Left kidney (tissue), 2 donors: Measurements from ENCODE around the gene PER2. TPM values are rescaled to one million over a fixed set of nuclear protein-coding genes. Genes with fewer than 3 reads are reported as not detected.
"Not testable (repeated sequence)": the region's sequence is repeated elsewhere in the genome, so short reads cannot be mapped to it uniquely, and the experiment has no call there.

Source experiments
- DNase-seq: peaks from one replicate; pipeline ENCODE4 v3.0.0-alpha.2; 2013
- polyA plus RNA-seq: library from polyadenylated mRNA; unstranded; fragments of 120-200 nt; gene quantifications from one replicate; pipeline ENCODE4 v1.2.1, GENCODE V29; 2013; ENCODE audit not compliant: insufficient read length

The PER2 gene
- polyA plus RNA-seq, 1 donor: 8.2 TPM

DNA sequence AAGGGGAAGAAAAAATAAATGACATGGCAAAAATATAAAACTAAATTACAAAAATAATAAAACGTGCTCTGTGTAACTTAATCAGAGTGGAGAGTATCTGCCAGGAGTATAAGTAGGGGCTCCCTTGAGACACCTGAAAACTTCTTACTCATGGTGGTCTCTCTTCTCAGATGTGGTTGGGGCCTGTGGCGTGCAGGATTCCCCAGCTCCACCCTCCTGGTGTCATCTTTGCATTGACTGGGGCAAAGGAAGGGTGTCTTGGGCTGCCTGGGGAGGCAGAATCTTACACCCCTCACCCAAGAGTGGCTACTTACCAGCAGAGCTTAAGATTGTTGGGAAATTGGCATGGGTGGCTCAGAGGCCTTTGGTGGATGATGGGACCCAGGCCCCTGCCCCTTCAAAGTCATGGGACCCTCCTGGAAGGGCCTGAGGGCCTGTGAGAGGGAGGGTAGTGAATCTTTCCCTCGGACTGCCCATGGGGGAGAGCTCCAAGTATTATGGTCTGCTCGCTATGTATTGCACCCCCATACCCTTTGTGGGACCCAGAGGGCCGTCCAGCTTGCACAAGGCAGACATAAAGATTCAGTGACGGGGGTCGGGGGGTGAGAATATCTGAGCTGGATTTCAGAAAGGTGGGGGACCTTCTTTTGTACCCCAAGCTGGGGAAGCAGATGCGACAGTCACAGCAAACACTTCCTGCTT is 25.0 kb upstream of the PER2 start:
- no peak for DNase-seq

DNA sequence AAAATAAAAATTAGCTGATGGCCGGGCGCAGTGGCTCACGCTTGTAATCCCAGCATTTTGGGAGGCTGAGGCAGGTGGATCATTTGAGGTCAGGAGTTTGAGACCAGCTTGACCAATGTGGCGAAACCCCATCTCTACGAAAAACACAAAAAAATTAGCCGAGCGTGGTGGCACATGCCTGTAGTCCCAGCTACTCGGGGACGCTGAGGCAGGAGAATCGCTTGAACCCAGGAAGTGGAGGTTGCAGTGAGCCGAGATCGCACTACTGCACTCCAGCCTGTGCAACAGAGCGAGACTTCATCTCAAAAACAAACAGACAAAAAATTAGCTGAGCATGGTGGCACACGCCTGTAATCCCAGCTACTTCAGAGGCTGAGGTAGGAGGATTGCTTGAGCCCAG is 22.3 kb upstream of the PER2 start:
- DNase-seq: not testable (repeated sequence)

- no peak for DNase-seq
These were observed 19.8 kb upstream of the PER2 start for GRCh38 chr2:238308177-238308576.

- no peak for DNase-seq
These were observed 18.2 kb upstream of the PER2 start for GRCh38 chr2:238306672-238306998.

DNA sequence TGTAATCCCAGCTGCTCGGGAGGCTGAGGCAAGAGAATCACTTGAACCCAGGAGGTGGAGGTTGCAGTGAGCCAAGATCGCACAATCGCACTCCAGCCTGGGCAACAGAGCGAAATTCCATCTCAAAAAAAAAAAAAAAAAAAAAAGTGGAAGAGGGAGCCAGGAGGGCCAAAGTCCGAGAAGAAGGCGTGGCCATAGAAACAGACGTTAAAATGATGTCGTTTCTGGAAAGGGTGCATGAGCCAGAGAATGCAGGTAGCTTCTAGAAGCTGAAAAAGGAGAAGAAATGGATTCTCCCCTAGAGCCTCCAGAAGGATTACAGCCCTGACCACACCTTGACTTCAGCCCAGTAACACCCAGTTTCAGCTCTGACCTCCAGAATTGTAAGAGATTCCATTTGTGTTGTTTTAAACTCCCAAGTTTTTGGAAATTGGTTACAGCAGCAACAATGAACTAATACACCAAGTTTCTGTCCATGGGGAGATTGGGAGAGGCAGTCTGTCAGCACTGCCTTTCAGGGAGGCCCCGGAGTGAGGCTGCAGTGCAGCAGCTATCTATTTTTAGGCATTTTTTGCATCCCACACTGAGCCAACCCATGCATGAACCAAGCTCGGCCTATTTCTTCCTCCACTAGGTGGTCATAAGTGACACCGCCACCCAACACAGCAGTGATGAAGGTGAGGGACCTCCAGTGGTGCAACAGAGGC is 17.7 kb upstream of the PER2 start:
- no peak for DNase-seq

GRCh38 chr2:238305092-238305862 is 16.9 kb upstream of the PER2 start:
- DNase-seq: no peak

DNA sequence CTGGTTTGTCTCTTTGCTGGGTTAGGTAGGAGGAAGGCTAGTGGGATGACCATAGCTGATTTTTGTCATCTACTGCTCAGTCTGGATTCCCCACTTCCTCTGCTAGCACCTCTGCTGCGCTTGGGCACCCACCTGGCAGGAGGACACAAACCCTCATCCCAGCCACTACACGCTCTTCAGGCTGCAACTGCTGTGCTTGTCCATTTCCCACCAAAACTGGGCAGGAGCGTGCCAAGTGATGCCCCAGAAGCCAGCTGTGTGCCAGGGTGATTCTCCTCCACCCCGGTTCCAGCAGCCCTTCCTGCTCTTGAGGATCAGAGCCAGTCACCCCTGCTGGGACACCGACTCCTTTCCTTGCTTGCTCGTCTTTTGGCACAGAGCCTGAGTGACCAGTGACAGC is 15.7 kb upstream of the PER2 start:
- no peak for DNase-seq

DNA sequence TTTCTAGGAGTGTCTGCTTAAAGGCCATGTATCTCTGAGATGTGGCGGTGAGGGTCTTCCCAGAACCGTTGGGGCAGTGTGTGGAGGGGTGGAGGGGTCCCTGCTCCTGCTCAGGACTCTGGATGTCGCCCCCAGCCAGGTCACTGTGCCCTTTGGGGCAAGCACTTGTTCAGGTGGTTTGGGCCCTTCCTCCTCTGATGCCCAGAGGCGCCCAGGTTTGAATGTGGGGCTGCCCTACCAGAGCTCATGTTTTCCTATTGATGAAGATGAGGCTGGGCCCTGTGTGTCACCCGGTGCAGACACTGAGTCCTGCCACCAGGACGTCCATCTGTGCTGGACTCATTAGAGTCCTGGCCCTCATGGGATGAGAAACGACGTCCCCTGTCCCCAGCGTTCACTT is 14.3 kb upstream of the PER2 start:
- DNase-seq: no peak

DNA sequence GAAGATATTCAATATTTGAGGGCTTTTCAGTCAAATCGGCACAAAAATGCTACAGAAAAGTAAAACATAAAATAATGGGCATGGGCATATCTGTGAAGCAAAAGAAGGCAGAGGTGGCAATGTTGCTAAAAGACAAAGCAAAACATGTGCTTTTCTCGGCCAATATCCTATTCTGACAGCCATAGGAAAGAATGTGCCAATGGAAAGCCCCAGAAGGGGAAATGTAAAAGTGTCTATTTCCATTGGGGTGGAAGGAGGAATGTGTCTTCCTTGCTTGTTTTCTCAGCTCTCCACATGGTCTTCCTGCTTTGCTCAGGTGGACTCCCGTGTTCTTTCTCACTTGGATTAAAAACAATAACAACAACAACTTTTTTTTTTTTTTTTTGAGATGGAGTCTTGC is 13.7 kb upstream of the PER2 start:
- DNase-seq: no peak

- no peak for DNase-seq
These were observed 11.4 kb upstream of the PER2 start for GRCh38 chr2:238299803-238300202.

GRCh38 chr2:238296638-238297457 is 8.4 kb upstream of the PER2 start:
- DNase-seq: no peak

DNA sequence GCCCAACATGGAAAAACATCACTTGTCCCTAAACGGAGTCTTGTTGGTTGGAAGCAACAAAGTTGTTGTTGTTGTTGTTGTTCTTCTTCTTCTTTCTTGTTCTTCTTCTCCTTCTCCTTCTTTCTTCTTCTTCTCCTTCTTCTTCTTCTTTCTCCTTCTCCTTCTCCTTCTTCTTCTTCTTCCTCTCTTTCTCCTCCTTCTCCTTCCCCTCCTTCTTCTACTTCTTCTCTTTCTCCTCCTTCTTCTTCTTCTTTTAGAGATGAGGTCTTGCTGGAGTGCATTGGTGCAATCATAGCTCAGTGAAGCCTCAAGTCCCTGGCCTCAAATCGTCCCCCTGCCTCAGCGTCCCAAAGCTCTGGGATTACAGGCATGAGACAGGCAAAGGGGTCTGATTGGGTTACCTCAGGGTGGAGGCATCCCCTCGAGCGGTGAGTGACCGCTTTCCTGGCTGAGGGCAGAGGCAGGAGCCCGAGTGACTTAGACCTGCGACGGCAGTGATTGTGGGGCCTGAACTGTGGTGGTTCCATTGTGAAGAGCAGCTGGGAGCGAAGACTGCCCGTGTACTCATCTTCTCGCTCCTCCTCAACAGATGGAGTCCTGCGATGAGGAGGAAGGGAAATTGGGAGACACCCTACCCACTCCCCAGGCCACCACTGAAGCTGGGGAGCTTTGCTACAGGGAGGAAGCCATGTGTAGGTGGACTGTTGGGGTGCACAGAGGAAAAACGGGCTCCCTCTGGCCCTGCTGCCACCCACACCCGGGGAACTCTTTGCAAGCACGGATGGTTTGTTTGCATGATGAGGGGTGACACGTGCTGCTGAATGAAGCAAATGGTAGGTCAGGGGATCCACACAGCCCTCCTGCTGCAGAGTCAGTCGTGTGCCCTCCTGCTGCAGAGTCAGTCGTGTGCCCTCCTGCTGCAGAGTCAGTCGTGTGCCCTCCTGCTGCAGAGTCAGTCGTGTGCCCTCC is 7.0 kb upstream of the PER2 start:
- DNase-seq: no peak

DNA sequence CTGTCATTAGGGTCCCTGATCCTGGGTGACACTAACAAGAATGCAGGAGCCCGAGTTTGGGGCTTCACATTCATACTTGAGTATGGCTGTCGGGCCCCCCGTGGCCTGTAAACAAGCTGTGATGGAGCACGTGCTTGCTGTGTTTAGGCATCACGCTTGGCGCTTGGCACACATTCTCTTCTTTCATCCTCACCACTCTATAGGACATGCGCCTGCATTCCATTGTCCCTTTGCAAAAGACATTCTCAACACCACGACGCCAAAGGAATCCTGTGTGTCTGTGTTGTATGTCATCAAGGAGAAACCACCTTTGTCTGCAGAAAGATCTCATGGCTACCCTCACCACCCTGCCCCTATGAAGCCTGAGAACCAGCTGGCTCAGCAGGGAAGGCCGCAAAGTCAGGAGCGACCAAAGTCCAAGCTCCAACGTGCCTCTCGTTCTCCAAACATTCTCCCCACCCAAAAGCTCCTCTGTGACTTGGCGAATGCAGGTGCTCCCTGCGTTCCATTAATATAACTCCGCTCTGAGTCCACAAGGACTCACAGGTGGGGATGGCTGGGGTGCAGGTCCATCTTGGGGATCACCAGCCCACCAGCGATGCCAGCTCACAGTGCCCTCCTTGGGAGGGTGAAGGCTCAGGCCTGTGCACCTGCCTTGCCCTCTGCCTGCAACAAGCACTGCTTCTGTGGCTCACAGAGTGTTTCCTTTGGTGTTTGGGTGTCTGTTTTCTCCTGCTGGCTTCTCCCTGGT is 6.2 kb upstream of the PER2 start:
- no peak for DNase-seq

DNA sequence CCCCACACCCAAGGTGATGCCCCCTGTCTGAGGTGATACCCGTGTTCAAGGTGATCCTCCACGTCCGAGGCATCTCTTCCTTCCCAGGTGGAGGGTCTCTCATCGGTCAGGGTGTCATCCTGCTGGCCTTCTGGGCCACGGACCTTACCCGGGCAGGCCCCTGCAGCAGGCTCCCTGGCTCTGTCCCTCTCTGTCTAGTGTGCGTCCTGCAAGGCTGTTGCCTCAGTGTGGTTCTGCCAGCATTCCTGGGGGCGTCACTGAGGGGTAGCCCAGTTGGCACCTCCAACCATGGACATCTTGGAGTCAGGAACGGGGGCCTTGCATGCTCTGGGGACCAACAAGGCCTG is 5.6 kb upstream of the PER2 start:
- DNase-seq: no peak

- DNase-seq: no peak
These were observed 3.3 kb upstream of the PER2 start for GRCh38 chr2:238291550-238292281.

DNA sequence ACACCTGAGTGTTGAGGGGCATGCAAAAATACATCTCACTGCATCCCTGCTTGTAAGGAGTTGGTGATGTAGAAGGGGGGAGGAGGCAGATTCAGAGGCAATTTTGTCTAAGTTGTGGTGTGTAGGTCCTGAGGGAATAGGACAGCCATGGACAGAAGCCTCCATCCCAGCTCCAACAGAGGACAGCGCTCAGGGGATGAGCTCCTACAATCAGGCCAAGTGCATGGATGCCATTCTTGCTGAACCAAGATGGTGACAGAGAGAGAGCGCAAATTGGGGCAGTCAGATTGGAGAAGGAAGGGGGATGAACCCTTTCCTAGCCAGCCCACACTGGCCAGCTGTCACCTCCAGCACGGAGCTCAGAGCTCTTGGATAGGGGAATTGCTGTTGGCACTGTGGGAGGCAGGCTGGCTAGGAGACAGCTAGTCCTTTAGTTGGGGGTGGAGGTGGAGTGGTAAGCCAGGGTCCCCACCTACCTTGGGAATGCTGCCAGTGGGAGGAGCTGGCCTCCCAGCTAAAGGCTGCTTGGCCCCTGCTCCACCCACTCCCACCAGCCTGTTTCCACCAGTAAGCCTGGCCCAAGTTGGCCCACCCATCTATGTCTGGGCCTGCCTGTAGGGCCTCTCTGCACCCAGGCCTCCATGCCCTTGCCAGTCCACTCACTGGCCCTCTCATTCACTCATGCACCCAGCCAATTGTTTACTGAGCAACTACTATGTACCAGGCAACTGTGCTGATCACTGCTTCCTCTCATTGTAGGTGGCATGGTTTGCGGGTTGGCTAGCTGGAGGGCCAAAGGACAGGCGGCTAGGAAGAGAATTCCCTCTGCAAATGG is 2.5 kb upstream of the PER2 start:
- DNase-seq: no peak

DNA sequence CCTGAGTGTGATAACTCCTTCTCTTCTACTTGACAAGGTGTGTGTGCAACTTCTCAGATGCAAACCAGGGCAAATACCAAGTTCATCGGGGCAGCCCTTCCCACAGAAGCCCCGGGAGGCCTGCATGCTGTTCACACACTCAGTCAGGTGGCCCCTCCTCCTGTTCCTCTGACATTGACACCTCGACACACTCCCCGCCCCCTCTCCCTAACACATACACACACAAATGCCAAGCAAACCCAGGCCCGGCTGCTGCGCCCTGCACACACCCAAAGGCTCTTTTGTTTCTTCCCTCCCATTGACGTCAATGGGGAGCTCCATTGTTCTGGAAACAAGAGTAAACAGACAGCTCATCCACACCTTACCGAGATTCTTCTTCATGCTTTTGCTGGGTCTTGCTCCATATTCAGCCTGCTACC is 1.7 kb upstream of the PER2 start:
- no peak for DNase-seq

- no peak for DNase-seq
These were observed 1.2 kb upstream of the PER2 start for GRCh38 chr2:238289574-238289973.
